ENCODE results near the gene EFNB2.

Gene EFNB2

DNA sequence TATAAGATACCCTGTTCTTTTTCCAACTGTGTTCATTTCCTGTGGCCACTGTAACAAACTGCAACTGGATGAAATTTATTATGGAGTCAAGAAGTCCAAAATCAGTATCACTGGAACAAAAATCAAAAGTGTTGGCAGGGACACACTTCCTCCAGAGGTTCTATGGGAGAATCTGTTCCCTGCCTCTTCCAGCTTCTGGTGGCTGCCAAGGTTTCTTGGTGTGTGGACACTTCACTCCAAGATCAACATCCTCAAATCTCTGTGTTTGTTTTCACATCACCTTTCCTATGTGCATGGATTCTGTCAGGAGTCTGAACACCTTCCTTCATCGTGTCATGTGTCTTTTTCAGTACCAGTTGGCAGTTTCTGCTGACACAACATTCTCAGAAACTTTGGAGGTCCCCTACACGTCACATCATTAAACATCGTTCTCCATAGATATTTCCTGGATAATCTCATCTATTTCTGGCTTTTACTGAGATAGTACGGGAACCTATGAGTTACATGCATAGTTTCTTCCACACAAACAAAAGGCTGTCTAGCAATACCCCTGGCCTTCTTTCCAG, 15.2 kb upstream of the EFNB2 start:
- DNase-seq (ENCODE audit: low read depth), result no peak

- DNase-seq (ENCODE audit: low read depth), result peak; percentile 78
Observed at GRCh38 chr13:106548064-106548696, 12.7 kb upstream of the EFNB2 start.

DNA sequence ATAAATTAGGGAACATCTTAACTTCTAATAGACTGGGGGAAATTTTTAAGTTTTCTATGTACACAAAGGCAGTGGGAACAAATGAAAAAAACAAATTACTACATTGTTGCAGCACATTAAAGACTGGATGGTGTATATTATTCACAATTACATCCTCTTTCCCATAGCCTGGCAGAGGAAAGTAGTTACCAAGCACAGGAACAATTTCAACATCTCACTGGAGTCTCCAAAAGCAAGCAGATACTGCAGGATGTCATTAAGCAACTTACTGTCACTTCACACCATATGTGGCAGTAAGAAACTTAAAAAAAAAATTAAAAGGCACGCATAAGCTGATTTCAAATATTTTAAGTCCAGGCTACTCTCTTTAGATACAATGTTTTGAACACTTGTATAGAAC, 6.4 kb upstream of the EFNB2 start:
- DNase-seq (ENCODE audit: low read depth), result no peak

- no peak for DNase-seq (ENCODE audit: low read depth)
Observed at GRCh38 chr13:106540613-106541012, 5.2 kb upstream of the EFNB2 start.

DNA sequence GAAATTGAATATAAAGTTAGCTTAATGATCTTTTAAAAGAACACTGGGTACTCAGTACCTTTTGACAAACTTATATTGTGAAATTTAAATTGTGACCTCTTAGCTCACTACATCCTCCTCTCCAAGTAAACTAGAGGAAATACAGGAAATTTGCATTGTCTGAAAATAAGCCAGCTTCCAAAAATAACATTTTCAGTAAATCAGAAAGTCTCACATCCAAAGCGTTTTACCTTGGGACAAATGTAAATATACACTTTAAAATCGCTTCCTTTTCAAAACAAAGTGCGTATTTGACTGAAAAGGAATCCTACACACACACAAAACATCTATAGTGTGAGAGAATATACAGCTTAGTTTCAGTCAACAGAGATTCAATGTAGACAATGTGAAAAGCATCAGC, 2.1 kb upstream of the EFNB2 start:
- DNase-seq (ENCODE audit: low read depth), result no peak

DNA sequence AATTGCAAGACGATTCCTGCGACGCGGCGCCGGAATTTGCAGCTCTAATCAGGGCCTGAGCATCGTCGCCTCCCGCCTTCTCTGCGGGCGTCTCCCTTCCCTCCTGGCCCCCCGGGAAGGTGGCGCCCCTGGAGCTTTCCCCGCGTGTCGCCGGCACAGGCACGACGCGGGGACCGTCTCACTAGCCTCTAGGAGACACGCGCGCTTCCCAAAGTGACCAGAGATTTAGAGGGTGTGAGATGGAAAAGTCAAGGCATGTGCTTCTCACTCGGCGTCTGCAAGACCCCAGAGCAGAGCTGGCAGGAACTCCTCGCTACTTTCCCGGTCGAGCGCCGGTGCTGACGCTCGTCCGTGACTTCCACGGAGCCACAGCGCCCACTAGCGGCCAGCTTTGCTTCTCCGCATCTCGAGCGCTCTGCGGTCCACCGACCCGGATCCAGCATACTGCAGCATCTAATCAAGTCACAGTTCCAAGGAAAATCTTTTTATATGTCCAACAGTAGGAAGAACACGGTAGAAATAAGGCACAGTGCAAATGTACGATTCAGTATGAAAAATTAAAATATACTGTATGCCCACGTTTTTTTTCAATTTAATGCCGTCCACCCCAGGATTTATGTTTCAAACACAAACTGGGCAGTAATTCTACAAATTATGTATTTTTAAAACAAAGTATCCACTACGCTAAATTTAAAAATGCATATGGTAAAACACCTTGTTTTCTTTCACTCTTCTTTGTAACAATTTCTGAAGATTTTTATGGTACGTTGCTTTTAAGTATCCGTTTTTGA, 977 bp upstream of the EFNB2 start:
- peak; percentile 88 for DNase-seq (ENCODE audit: low read depth)

- DNase-seq (ENCODE audit: low read depth), result peak; percentile 48
Observed at GRCh38 chr13:106534639-106535551, 567 bp downstream of the EFNB2 start.

DNA sequence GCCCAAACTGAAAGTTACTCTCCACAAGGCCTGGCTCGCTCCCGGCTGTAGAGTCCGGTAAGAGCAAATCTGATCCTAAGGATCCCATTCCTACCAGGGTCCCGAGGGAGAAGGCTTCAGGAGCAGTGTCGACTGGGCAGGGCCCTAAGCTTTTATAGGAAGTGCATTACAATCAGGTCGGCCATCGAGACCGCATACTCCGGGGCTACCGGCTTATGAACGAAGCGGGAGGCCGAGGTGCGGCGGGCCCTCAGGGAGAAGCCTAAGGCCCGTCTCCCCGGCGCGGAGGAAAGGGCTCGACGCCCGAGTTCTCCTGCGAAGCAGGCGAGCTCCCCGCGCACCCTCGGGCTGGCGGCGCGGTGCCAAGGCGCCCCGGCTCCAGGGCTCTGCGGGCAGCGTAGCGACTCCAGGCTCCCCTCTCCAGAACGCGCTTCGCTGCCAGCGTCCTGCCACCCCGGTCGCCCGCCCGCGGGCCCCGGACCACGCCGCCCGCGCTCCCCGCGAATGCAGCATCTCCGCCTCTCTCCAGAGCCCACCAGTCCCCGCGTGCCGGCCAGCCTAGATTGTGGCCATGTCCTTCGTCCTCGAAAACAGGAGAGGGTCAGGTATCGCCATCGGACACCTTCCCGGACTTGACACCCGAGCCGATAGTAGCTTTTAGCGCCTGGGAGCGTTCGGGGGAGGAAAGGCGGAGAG, 1.4 kb downstream of the EFNB2 start:
- peak; percentile 87 for DNase-seq (ENCODE audit: low read depth)

DNA sequence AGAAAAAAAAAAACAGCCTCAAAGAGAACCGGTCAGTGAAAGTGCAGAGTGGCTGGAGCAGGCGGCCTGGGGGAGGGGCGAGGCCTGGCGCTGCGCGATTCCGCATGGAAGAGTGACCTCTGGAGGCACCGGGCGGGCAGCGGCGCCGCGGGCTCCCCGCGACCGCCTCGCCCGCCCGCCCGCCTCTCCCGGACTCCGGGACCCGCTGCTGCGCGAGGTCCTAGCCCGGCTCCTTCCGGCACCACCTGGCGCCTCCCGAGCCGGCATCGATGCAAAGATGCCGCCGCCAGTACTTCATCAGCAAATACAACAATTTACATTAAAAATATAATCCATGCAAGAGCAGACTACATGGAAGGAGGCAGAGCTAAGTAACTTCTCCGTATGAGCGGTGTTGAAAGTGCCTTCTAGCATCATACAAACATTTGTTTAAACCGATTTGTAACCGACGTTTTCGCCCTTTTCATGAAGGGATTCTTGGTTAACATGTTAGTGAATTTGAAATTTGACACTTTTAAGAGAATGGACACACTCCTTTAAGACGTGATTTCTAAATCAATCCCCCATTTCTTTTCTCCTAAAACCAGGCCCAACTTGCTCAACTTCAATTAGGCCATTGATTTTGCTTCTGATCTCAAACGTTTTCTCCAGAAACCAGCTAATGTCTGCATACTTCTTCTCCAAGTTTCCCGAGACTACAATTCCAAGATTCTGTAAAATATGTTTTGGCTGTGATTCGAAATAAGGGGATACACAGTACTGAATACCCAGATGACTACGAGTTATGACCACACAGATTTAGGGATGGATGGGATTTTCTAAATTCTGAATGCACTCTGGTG, 2.1 kb downstream of the EFNB2 start:
- DNase-seq (ENCODE audit: low read depth), result peak; percentile 88

DNA sequence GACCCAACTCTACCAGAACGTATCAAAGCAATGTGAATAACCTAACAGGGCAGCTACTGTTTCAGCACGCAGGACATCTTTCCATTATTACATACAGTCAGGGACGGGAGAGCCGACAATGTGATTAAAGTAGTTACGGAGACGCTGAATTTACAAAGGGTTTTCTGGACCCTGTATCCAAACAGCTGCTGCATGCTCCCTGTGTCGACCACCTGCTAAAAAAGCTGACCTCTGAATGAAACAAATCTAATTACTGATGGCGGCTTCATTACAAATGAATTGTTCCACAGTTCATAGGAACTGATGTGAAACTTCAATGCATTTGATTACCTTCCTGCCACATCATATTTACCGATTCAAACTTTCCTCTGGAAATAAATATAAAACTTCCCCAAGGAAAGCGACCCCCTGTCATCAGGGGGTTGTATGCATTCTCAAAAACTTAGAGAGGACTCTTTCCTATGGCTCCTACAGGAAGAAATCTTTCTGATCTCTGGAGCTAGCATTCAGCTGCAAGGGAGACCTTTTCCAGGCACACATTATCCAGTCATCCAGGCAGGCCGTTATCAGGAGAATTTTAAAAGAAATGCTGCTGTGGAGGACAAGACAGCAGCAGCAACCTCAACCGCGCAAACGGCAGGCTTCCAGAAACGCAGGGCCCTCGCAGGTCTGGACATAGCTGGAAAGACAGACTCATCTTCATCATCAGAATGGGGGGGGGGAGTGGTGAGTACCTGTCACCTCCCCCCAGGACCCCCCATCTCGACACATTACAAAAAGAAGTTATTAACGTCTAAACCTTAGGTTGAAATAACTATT, 3.1 kb downstream of the EFNB2 start:
- peak; percentile 64 for DNase-seq (ENCODE audit: low read depth)

DNA sequence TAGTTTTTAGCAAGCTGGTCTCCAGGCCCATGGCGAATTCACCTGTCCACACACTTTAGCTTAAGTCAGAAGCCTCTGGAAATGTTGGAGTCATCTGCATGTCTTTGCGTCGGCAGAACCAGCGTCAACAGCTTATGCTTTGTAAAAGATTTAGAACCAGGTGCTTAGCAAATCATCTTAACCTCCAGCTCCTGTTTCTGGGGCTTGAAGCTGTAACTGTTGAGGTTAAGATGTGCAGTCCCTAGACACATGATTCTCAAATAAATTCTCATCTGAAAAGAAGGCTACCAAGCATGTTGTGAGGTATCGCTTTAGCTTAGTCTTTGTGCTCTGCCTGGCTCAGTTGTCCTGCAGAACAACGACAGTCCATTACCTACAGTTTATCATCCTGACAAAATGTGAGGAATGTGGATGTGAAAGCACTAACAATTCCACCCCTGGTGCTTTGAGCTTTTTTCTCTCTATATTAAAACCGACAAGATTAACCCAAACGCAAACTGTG, 4.4 kb downstream of the EFNB2 start:
- DNase-seq (ENCODE audit: low read depth), result peak; percentile 40

GRCh38 chr13:106530171-106530851, 5.2 kb downstream of the EFNB2 start:
- no peak for DNase-seq (ENCODE audit: low read depth)

GRCh38 chr13:106529415-106530170, 5.9 kb downstream of the EFNB2 start:
- no peak for DNase-seq (ENCODE audit: low read depth)

DNA sequence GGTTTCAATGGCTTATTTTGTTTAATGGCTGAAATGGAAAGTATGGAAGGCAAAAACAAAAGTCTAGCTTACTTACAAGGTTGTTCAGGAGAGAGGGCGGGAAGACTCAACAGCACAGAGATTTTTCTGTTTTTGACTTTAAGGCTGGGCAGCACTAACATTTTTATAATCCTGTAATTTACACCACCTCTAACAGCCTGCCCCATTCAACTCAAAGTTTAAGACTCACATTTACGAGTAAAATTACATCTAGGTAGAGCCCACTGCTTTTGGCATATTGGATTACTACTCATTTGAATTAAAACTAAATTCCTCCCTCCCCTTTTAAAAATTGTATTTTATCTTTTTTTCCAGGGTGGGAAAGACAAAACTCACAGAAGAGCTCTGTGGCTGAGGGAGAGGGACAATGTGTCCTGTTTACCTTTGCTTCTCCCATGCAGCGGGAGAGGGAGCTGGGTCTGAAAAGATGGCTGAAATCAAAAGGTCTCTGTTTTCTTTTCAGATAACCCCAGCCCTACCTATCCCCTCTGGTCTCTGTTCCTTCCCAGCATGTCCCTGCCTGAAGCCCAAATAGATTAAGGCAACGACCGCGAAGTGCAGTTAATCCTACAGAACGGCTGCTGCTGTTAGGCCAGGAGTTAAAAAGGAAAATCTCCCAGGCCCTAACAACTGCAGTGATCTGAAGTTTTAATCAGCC, 6.6 kb downstream of the EFNB2 start:
- DNase-seq (ENCODE audit: low read depth), result no peak

- no peak for DNase-seq (ENCODE audit: low read depth)
Observed at GRCh38 chr13:106527826-106528225, 7.6 kb downstream of the EFNB2 start.

GRCh38 chr13:106527445-106527801, 8.0 kb downstream of the EFNB2 start:
- DNase-seq (ENCODE audit: low read depth), result no peak

DNA sequence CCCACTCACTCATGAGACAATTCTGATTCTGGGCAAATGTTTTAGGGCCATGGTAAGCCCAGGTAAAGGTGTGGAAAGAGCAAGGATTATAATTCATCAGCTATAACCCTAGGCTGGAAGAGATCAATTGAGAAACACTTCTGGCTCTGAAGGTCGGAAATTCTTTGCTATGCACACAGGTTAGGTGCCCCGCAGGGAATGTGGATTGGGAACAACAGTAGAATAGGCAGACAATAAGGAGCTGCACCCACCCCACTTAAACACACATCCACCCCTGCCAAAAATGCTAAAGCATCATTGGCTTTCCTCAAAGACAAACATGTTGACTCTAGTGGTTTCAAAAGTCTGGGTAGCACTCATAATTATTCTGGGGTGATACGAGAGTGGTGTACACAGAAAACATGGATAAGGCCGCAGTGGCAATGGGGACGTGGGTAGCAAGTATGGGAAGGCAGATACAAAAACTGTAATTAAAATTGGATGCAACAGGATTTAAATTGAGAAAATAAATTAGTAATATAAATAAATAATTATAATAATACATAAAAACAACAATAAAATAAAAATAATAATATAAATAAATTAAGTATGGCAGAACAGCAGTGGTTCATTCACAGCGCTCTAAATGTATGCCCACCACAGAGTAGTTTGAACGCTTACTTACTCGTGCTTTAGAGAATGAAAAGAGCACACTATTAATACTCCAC, 8.6 kb downstream of the EFNB2 start:
- no peak for DNase-seq (ENCODE audit: low read depth)
